Measurements from ENCODE around the gene MYBPC2. TPM values are rescaled to one million over a fixed set of nuclear protein-coding genes. Genes with fewer than 3 reads are reported as not detected.

The MYBPC2 gene
- total and polyA plus RNA-seq, 2 donors (not counting 3 experiments of a cell fraction or from before 2014, with no cell fraction given): 0.03 TPM; not detected in 1

DNA sequence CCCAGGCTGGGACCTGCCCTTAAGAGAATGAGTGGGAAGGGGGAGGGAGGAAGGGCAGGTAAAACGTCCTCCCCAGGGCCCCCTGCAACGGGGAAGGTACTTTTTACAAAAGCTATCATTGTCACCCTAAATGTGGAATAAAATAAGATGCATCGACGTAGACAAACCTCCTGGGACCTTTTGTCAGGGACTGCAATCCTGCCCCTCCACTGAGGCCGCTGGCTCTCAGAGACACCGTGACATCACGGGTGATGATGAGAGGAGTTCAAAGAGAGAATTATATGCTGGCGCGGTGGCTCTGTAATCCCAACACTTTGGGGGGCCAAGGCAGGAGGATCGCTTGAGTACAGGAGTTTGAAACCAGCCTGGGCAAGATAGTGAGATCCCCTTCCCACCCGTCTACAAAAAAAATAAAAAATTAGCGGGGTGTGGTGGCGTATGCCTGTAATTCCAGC is 1.8 kb upstream of the MYBPC2 start:
- ChIA-PET CTCF (no interaction called here), POLR2A (no interaction called here)
- Histone ChIP-seq H3K9ac (replicated peaks; ENCODE audit: extremely low read depth, insufficient read depth, low read length) (no peak overlapping the region), H3K4me3 (replicated peaks in 1 of 3; ENCODE audit: insufficient read depth in 1 of 3, low read depth in 1 of 3, low read length in 3 of 3) (peak overlapping the region in 1 of 3 experiments; percentile 39), H3K9me1 (replicated peaks; ENCODE audit: control insufficient read depth, extremely low read depth, insufficient read depth, low read length) (no peaks in the 10 kb centered on the region), H3K4me2 (ENCODE audit: insufficient read depth, low read length) (peak overlapping the region; percentile 55), H3K79me2 (ENCODE audit: control insufficient read depth, insufficient read depth, low read length) (no peaks in the 10 kb centered on the region), H4K20me1 (replicated peaks; ENCODE audit: control insufficient read depth, extremely low read depth, insufficient read depth, low read length) (no peaks in the 10 kb centered on the region), H3K27ac (ENCODE audit: insufficient read depth, low read depth, low read length) (no peak overlapping the region), H3K9me3 (replicated peaks; ENCODE audit: control insufficient read depth, insufficient read depth, low read length) (no peaks in the 10 kb centered on the region), H3K36me3 (ENCODE audit: control insufficient read depth in 2 of 2, extremely low read depth in 1 of 2, insufficient read depth in 2 of 2, low read length in 2 of 2) (no peaks in the 10 kb centered on the region), H3K4me1 (ENCODE audit: control insufficient read depth, extremely low read depth, insufficient read depth, low read length) (peaks cover 6% of the 10 kb centered on the region), H3K27me3 (ENCODE audit: control insufficient read depth in 2 of 2, insufficient read depth in 2 of 2, low read length in 2 of 2) (peaks cover 4 to 13% of the 10 kb centered on the region in 2 experiments), H2AFZ (ENCODE audit: low read depth, low read length) (peak overlapping the region; percentile 99)
- FAIRE-seq (no peak), DNase-seq (ENCODE audit: low read depth, low spot score) (no peak)
- intact Hi-C loops (cut with micrococcal nuclease) (loop anchor here (1.0 to 2.0 kb wide), 3 partner anchors 47 to 80 kb away; partner anchors contain the start of genes JOSD2, NR1H2 and POLD1), dilution Hi-C loops (cut with MboI; ENCODE audit: extremely low pct_ligation_motif_present, low sequenced_read_pairs) (no loop called here)
- TF ChIP-seq MYC (IDR thresholded peaks at IDR 0.05; ENCODE audit: low read depth, low read length) (no peak), EZH2 (IDR thresholded peaks at IDR 0.05; ENCODE audit: borderline replicate concordance, low read depth, low read length, severe bottlenecking) (no peak), JUN (IDR thresholded peaks at IDR 0.05; ENCODE audit: borderline replicate concordance, insufficient read depth, insufficient read length, low read depth) (no peak), CTCF (IDR thresholded peaks at IDR 0.05; ENCODE audit: extremely low read depth in 1 of 2, insufficient read depth in 1 of 2, low read depth in 1 of 2, low read length in 2 of 2) (no peak), FOS (IDR thresholded peaks at IDR 0.05; ENCODE audit: borderline replicate concordance, insufficient read depth, low read length) (no peak), POLR2AphosphoS5 (IDR thresholded peaks at IDR 0.05; ENCODE audit: insufficient read depth, low read depth, low read length) (no peak), GATA2 (IDR thresholded peaks at IDR 0.05; ENCODE audit: insufficient read depth, insufficient read length, low read depth, low read length) (no peak), MAX (IDR thresholded peaks at IDR 0.05; ENCODE audit: insufficient read depth, insufficient read length) (no peak), POLR2A (IDR thresholded peaks at IDR 0.05; ENCODE audit: low read depth, low read length) (no peak)
- no TSS peak for BruUV-seq (replicated peaks)
